Epithelial cell of esophagus (primary cell): ENCODE measurements around the gene EDDM3A.
A peak's percentile ranks its signal among the peaks of the same experiment; 100 is the strongest.
"Not testable (repeated sequence)": the region's sequence is repeated elsewhere in the genome, so short reads cannot be mapped to it uniquely, and the experiment has no call there.

Experiments used
- DNase-seq: peaks from one replicate; pipeline ENCODE4 v3.0.0; 2010; ENCODE audit warnings: low read depth
- H3K4me3 ChIP-seq: 2 replicates; pipeline ENCODE4 v1.5.1; 2011; ENCODE audit warnings: mild to moderate bottlenecking, low read length, control low read depth
- CTCF ChIP-seq: IDR thresholded peaks from 2 replicates; pipeline ENCODE4 v1.5.1; 2011; ENCODE audit warnings: low read depth, mild to moderate bottlenecking, low read length, control low read depth, inconsistent platforms; ENCODE audit not compliant: insufficient read depth; ENCODE audit errors: missing control alignments

The EDDM3A gene

GRCh38 chr14:20748439-20748838, 2.8 kb downstream of the EDDM3A start:
- no peak for TF ChIP-seq CTCF
- H3K4me3 ChIP-seq, result no peak overlapping the region
- DNase-seq, result no peak

- no peak for DNase-seq
- no peak for TF ChIP-seq CTCF
- H3K4me3 ChIP-seq, result no peak overlapping the region
These were observed 4.5 kb downstream of the EDDM3A start for GRCh38 chr14:20750194-20750593.

GRCh38 chr14:20751963-20752562, 6.4 kb downstream of the EDDM3A start:
- peak; percentile 5 for DNase-seq
- no peak overlapping the region for H3K4me3 ChIP-seq
- no peak for TF ChIP-seq CTCF

GRCh38 chr14:20754308-20754707, 8.6 kb downstream of the EDDM3A start:
- no peak overlapping the region for H3K4me3 ChIP-seq
- no peak for DNase-seq
- no peak for TF ChIP-seq CTCF

GRCh38 chr14:20755037-20755436, 9.3 kb downstream of the EDDM3A start:
- TF ChIP-seq CTCF, result no peak
- H3K4me3 ChIP-seq, result no peak overlapping the region
- no peak for DNase-seq

- no peak overlapping the region for H3K4me3 ChIP-seq
- TF ChIP-seq CTCF, result no peak
- DNase-seq, result no peak
These were observed 12.3 kb downstream of the EDDM3A start for GRCh38 chr14:20757965-20758364.

- H3K4me3 ChIP-seq, DNase-seq: not testable (repeated sequence)
These were observed 13.8 kb downstream of the EDDM3A start for GRCh38 chr14:20759465-20759864.

GRCh38 chr14:20760950-20761349, 15.3 kb downstream of the EDDM3A start:
- no peak overlapping the region for H3K4me3 ChIP-seq
- DNase-seq, result peak; percentile 39
- TF ChIP-seq CTCF, result no peak
